Measurements from ENCODE around the gene ACTR10. TPM values are rescaled to one million over a fixed set of nuclear protein-coding genes. Genes with fewer than 3 reads are reported as not detected.

ACTR10 gene
- total RNA-seq, 1 donor from 2014 or later: 55.7 TPM

DNA sequence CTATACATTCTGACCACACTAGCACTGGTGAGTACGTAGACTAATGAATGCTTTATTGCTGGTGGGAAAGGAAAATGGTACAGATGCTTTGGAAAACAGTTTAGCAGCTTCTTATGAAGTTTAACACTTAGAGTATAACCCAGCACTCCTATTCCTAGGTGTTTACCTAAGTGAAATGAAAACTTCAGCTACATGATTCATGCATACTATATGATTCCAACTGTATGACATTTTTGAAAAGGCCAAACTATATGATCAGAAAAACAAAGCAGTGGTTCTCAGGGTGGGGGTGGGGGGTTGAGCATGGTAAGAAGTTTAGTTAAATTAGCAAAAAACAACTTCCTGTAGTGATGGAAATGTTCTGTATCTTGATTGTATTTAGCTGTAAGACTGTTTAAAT lies 76.3 kb downstream of the ACTR10 start:
- no peaks in the 10 kb centered on the region for H3K27me3 Mint-ChIP-seq (ENCODE audit: low read depth)
- H3K4me3 Mint-ChIP-seq: no peak overlapping the region
- H3K27ac Mint-ChIP-seq (ENCODE audit: unreplicated experiment): no peak overlapping the region
- TF ChIP-seq, protein P1, sequence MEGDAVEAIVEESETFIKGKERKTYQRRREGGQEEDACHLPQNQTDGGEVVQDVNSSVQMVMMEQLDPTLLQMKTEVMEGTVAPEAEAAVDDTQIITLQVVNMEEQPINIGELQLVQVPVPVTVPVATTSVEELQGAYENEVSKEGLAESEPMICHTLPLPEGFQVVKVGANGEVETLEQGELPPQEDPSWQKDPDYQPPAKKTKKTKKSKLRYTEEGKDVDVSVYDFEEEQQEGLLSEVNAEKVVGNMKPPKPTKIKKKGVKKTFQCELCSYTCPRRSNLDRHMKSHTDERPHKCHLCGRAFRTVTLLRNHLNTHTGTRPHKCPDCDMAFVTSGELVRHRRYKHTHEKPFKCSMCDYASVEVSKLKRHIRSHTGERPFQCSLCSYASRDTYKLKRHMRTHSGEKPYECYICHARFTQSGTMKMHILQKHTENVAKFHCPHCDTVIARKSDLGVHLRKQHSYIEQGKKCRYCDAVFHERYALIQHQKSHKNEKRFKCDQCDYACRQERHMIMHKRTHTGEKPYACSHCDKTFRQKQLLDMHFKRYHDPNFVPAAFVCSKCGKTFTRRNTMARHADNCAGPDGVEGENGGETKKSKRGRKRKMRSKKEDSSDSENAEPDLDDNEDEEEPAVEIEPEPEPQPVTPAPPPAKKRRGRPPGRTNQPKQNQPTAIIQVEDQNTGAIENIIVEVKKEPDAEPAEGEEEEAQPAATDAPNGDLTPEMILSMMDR (conservative IDR thresholded peaks at IDR 0.05): no peak
- no peaks in the 10 kb centered on the region for H3K9me3 Mint-ChIP-seq
- no peak for DNase-seq (ENCODE audit: low read depth, low spot score)
- H3K36me3 Mint-ChIP-seq (ENCODE audit: low read depth): peaks cover 7% of the 10 kb centered on the region
- peaks cover 5% of the 10 kb centered on the region for H3K4me1 Mint-ChIP-seq

DNA sequence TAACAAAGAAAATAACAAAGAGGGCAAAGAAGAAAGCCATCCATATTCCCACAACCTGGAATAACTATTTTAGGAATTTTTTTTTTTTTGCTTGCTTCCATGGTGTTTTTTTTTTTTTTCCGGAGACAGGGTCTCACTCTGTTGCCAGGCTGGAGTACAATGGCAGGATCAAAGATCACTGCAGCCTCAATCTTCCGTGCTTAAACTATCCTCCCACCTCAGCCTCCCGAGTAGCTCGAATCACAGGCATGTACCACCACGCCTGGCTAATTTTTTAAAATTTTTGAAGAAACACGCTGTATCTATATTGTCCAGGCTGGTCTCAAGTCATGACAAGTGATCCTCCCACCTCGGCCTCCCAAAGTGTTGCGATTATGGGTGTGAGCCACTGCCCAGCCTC lies 78.2 kb downstream of the ACTR10 start:
- Mint-ChIP-seq H3K36me3 (ENCODE audit: low read depth) (peaks cover 12% of the 10 kb centered on the region), H3K27ac (ENCODE audit: unreplicated experiment) (no peak overlapping the region), H3K4me1 (peaks cover 14% of the 10 kb centered on the region), H3K27me3 (ENCODE audit: low read depth) (no peaks in the 10 kb centered on the region), H3K4me3 (no peak overlapping the region), H3K9me3 (no peaks in the 10 kb centered on the region)
- TF ChIP-seq, protein P1 (conservative IDR thresholded peaks at IDR 0.05): no peak
- no peak for DNase-seq (ENCODE audit: low read depth, low spot score)

DNA sequence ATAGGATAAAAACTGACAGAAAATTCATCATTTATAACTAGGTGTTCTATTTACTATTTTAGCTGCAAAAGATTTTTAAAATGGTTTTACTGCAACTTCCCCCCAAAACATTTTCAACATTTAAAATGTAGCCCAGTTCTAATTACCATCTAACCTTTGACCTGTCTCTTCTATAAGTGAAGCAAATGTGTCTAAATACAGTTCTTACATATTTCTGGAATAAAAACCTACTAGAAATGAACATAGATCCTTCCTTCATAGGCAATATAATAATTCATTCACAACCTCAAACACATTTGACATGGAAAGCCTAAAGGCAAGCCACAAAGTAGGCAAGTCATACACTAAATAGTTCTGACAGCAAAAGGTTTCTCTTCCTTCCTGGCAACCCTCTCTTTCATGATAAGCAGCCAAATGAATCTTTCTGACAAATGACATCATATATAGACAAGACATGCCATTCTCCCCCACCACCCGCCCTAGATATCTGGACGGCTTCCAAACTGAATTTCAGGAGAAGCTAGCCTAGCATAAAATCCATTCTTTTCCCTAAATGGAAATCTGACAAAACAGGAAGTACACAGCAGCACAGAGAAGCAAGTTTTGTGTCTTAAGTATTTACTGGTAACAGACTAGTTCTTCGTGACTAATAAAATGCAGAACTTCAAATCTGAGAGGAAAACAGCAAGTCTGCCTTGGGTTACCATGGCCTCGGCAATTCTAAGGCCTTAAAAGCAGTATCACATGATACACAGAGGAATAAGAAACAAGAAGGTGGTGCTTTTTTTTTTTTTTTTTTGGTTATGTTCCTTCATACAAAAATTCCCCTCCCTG lies 81.2 kb downstream of the ACTR10 start:
- H3K4me3 Mint-ChIP-seq: no peak overlapping the region
- H3K36me3 Mint-ChIP-seq (ENCODE audit: low read depth): peaks cover 15% of the 10 kb centered on the region
- H3K9me3 Mint-ChIP-seq: no peaks in the 10 kb centered on the region
- TF ChIP-seq, protein P1 (conservative IDR thresholded peaks at IDR 0.05): no peak
- H3K4me1 Mint-ChIP-seq: peaks cover 14% of the 10 kb centered on the region
- H3K27ac Mint-ChIP-seq (ENCODE audit: unreplicated experiment): peak overlapping the region; percentile 43
- no peaks in the 10 kb centered on the region for H3K27me3 Mint-ChIP-seq (ENCODE audit: low read depth)
- DNase-seq (ENCODE audit: low read depth, low spot score): no peak

DNA sequence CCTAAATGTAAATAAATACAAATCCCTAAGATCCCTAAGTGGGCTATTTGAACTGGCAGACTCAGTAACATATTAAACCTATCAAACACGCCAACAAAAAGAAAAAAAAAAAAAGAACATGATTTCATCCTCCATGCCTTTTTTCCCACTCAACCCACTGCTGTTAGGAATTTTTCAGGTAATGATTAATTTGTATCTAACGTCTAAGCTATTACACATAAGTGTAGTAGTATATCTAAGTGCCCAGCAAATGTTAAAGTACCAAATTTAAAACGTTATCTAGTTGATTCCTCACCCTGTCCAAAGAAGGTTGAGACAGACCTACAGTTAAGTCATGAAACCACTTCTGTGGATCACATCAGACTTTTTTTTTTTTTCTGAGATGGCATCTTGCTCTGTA lies 82.0 kb downstream of the ACTR10 start:
- Mint-ChIP-seq H3K4me3 (no peak overlapping the region), H3K27ac (ENCODE audit: unreplicated experiment) (no peak overlapping the region), H3K27me3 (ENCODE audit: low read depth) (no peaks in the 10 kb centered on the region), H3K36me3 (ENCODE audit: low read depth) (peaks cover 15% of the 10 kb centered on the region), H3K9me3 (no peaks in the 10 kb centered on the region), H3K4me1 (peaks cover 14% of the 10 kb centered on the region)
- no peak for DNase-seq (ENCODE audit: low read depth, low spot score)
- TF ChIP-seq, protein P1 (conservative IDR thresholded peaks at IDR 0.05): no peak

DNA sequence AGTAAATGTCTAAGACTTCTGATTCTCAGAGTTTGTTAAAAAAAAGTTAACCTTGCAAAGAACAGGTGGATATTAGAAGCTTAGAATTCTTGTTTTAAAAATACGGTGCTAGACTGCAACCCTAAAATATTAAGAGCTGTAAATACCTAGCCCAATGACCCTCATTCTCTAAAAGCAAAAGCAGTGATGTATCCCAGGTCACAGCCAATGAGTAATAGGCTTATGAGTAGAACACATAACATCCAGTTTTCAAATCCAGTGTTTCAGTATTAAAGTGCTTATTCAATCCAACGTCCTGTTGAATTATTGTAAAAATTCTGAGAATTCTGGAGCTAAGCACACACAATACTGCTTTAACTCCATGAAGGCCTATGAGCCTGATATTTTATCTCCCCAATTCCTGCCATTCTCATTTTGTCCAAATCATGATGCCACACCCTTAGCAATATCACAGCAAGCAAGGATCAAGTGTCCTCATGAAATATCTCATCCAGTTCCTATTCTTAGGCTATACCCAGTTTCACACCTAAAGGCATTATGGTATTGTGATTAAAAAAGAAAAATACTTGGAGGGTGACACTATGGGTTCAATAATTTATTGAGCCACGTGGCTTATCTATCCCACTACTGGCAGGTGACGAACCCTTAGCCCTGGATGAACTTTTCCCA lies 83.1 kb downstream of the ACTR10 start:
- H3K27ac Mint-ChIP-seq (ENCODE audit: unreplicated experiment): no peak overlapping the region
- H3K36me3 Mint-ChIP-seq (ENCODE audit: low read depth): peaks cover 18% of the 10 kb centered on the region
- no peak overlapping the region for H3K4me3 Mint-ChIP-seq
- H3K4me1 Mint-ChIP-seq: peaks cover 14% of the 10 kb centered on the region
- DNase-seq (ENCODE audit: low read depth, low spot score): no peak
- no peaks in the 10 kb centered on the region for H3K9me3 Mint-ChIP-seq
- no peaks in the 10 kb centered on the region for H3K27me3 Mint-ChIP-seq (ENCODE audit: low read depth)
- TF ChIP-seq, protein P1 (conservative IDR thresholded peaks at IDR 0.05): no peak
